ENCODE results near the gene CEP95. TPM values are rescaled to one million over a fixed set of nuclear protein-coding genes. Genes with fewer than 3 reads are reported as not detected.

Gene CEP95
- total RNA-seq, 1 experiment from 2014 or later: 67.3 TPM

GRCh38 chr17:64534187-64534586, 27.4 kb downstream of the CEP95 start:
- H3K56ac ChIP-seq (ENCODE audit: insufficient read length, low read depth, low read length): no peak overlapping the region
- H3K4me1 Mint-ChIP-seq: no peaks in the 10 kb centered on the region
- DNase-seq: no peak
- no peak overlapping the region for H2BK12ac ChIP-seq (ENCODE audit: insufficient read length, low read depth, low read length)
- H2AFZ ChIP-seq (ENCODE audit: low read length): no peak overlapping the region
- H3K23me2 ChIP-seq (ENCODE audit: insufficient read length, low read depth, low read length, poor library complexity, severe bottlenecking): no peaks in the 10 kb centered on the region
- H3T11ph ChIP-seq (ENCODE audit: low read length): no peak overlapping the region
- no peak for TF ChIP-seq CTCF (conservative IDR thresholded peaks at IDR 0.05)
- no peak overlapping the region for H3K23ac ChIP-seq (ENCODE audit: insufficient read length, low read depth, low read length)
- H3K79me2 ChIP-seq (ENCODE audit: insufficient read depth, low read length): no peaks in the 10 kb centered on the region
- no peak overlapping the region for H2BK120ac ChIP-seq (ENCODE audit: low read depth, low read length, poor library complexity, severe bottlenecking)
- H3K27ac Mint-ChIP-seq: no peak overlapping the region; a peak in 1 of 7 replicates
- no peaks in the 10 kb centered on the region for H3K79me1 ChIP-seq (ENCODE audit: insufficient read depth, low read depth, low read length, poor library complexity, severe bottlenecking)
- H4K20me1 ChIP-seq (ENCODE audit: control insufficient read depth, insufficient read depth, insufficient read length): no peaks in the 10 kb centered on the region
- no peak overlapping the region for H3K4me2 ChIP-seq (ENCODE audit: insufficient read depth, insufficient read length, low read length)
- H4K5ac ChIP-seq (ENCODE audit: insufficient read length, low read depth, low read length): no peak overlapping the region
- no peak overlapping the region for H2BK20ac ChIP-seq (ENCODE audit: low read depth, low read length, poor library complexity, severe bottlenecking)
- no peak overlapping the region for H3K9ac ChIP-seq (ENCODE audit: extremely low read depth, insufficient read length, low read length)
- no peak overlapping the region for H3K18ac ChIP-seq (ENCODE audit: insufficient read length, low read depth, low read length)
- no peak overlapping the region for H3K4me3 Mint-ChIP-seq
- WGBS (ENCODE audit: extremely low coverage, insufficient read length, low lambda C conversion rate): no CpG with 5 or more reads among the region's 3 CpGs
- no peak overlapping the region for H3K27ac ChIP-seq (ENCODE audit: insufficient read length, low read depth, low read length)
- H3K27me3 Mint-ChIP-seq (ENCODE audit: low read depth): no peaks in the 10 kb centered on the region
- H3K36me3 Mint-ChIP-seq (ENCODE audit: insufficient read depth in 1 of 3, low read depth in 3 of 3): peaks cover 35 to 93% (median 74%) of the 10 kb centered on the region in 3 experiments
- no peak overlapping the region for H4K8ac ChIP-seq (replicated peaks; ENCODE audit: insufficient read length, low read depth, low read length)
- no peak overlapping the region for H2BK15ac ChIP-seq (ENCODE audit: low read depth, low read length)
- H4K91ac ChIP-seq (ENCODE audit: insufficient read length, low read depth, low read length): no peak overlapping the region
- H2BK5ac ChIP-seq (ENCODE audit: insufficient read length, low read length): no peak overlapping the region
- H3K14ac ChIP-seq (ENCODE audit: insufficient read depth, low read length): no peak overlapping the region
- no peak overlapping the region for H3K4ac ChIP-seq (ENCODE audit: low read depth, low read length)
- H3K9me3 Mint-ChIP-seq: no peaks in the 10 kb centered on the region
- no peaks in the 10 kb centered on the region for H3K4me1 ChIP-seq (ENCODE audit: insufficient read depth, low read length)
- H3K27me3 ChIP-seq (ENCODE audit: insufficient read depth, low read length): no peaks in the 10 kb centered on the region
- no peak overlapping the region for H2AK5ac ChIP-seq (ENCODE audit: insufficient read length, low read length)
- no peaks in the 10 kb centered on the region for H3K9me3 ChIP-seq (ENCODE audit: control insufficient read depth, low read depth, low read length)

Data from H9 (cell line).